Fibroblast of the aortic adventitia (primary cell): ENCODE measurements around the gene HOXB5. TPM values are rescaled to one million over a fixed set of nuclear protein-coding genes. Genes with fewer than 3 reads are reported as not detected.

Experiments used
- DNase-seq: peaks from one replicate; pipeline ENCODE4 v3.0.0-alpha.2; 2010; ENCODE audit warnings: low read depth
- H3K4me3 ChIP-seq: 2 replicates; pipeline ENCODE4 v1.5.1; 2011; ENCODE audit warnings: low read depth, mild to moderate bottlenecking, control low read depth, low read length, moderate library complexity
- CTCF ChIP-seq: IDR thresholded peaks from 2 replicates; pipeline ENCODE4 v1.5.1; 2011; ENCODE audit warnings: mild to moderate bottlenecking, low read length, control low read depth, inconsistent platforms; ENCODE audit not compliant: insufficient read depth
- total RNA-seq: library from RNA; depleted of rRNA; stranded (reverse); fragments of >200 nt; gene quantifications from 2 replicates; pipeline ENCODE4 v1.2.3, GENCODE V29; 2012; ENCODE audit warnings: low replicate concordance

The HOXB5 gene
- total RNA-seq, 1 donor = 0.27 TPM

- no peak for DNase-seq
- peak overlapping the region; percentile 61 for H3K4me3 ChIP-seq
- no peak for TF ChIP-seq CTCF
These were observed 24.4 kb downstream of the HOXB5 start for GRCh38 chr17:48569240-48569582.

- no peak for TF ChIP-seq CTCF
- peak overlapping the region; percentile 61 for H3K4me3 ChIP-seq
- DNase-seq = peak; percentile 70
These were observed 24.9 kb downstream of the HOXB5 start for GRCh38 chr17:48568499-48569239.

- H3K4me3 ChIP-seq = peak overlapping the region; percentile 61
- no peak for TF ChIP-seq CTCF
- DNase-seq = peak; percentile 44
These were observed 25.8 kb downstream of the HOXB5 start for GRCh38 chr17:48567646-48568354.

GRCh38 chr17:48567209-48567608, 26.4 kb downstream of the HOXB5 start:
- no peak for DNase-seq
- H3K4me3 ChIP-seq = no peak overlapping the region
- no peak for TF ChIP-seq CTCF

- no peak for TF ChIP-seq CTCF
- H3K4me3 ChIP-seq = no peak overlapping the region
- no peak for DNase-seq
These were observed 26.9 kb downstream of the HOXB5 start for GRCh38 chr17:48566717-48567116.

- H3K4me3 ChIP-seq = no peak overlapping the region
- no peak for TF ChIP-seq CTCF
- no peak for DNase-seq
These were observed 27.5 kb downstream of the HOXB5 start for GRCh38 chr17:48565925-48566710.
